CMK (cell line): ENCODE measurements around the gene GOLGA6A.
"Not testable (repeated sequence)": the region's sequence is repeated elsewhere in the genome, so short reads cannot be mapped to it uniquely, and the experiment has no call there.

Experiments
- DNase-seq: peaks from one replicate; pipeline ENCODE4 v3.0.0-alpha.2; 2010; ENCODE audit warnings: low read depth

The GOLGA6A gene

GRCh38 chr15:74053517-74053916, 28.8 kb downstream of the GOLGA6A start:
- DNase-seq, result no peak

GRCh38 chr15:74052271-74053260, 29.8 kb downstream of the GOLGA6A start:
- not testable (repeated sequence) for DNase-seq

GRCh38 chr15:74050556-74051234, 31.7 kb downstream of the GOLGA6A start:
- no peak for DNase-seq

DNA sequence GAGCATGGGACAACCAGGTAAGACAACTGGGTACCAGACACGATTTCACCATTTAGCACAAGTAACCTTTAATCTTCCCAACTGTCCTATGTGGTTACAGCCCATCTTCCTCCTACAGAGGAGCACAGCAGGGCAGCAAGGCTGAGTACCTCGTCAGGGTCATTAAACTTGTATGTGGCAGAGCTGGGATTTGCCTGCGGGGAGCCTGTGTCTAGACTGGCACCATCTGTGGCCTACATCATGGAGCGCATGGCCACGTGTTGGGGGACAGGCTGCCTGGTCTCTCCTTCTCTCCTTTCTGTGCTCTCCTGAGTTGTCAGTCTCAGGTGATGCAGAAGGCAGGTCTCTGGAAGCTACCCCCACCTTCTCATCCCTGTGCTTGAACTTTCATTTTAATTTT, 32.2 kb downstream of the GOLGA6A start:
- DNase-seq, result no peak

DNA sequence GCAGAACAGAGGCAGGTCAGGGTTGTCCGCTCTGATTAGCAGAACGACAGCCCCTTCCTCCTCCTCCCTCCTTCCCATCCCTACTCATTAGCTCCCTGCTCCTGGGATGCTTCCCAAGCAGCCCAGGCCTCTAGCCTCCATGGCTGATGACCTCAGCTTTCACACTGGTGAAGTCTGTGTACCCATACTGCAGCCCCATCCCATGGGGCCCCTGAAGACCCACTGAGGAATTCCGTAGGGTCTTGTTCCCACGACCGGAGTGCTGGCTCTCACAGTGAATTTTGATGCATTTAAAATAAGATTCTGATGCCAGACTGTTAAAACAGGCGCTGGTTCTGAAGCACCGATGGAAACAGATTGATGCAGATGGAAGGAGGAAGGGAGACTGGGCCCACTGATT, 36.1 kb downstream of the GOLGA6A start:
- no peak for DNase-seq

GRCh38 chr15:74045636-74046274, 36.6 kb downstream of the GOLGA6A start:
- DNase-seq, result no peak

DNA sequence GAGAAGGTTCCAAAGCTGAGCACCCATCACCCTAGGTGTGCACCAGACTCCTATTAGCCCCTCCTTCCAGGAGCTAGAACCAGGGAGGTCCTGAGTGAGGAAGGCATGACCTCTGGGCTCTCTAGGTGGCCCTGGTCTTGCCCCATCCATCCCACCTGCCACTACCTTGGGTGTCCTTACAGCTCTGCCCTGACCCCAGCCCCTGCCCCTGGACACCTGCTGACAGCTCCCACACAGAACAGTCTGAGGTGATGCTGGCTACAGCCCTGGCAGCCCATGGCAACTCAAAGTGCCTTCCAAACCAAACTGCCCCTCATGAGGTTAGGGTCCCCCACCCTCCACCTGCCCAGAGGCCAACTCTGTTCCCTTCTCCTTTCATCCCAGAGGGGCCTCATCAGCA, 37.2 kb downstream of the GOLGA6A start:
- DNase-seq, result no peak

DNA sequence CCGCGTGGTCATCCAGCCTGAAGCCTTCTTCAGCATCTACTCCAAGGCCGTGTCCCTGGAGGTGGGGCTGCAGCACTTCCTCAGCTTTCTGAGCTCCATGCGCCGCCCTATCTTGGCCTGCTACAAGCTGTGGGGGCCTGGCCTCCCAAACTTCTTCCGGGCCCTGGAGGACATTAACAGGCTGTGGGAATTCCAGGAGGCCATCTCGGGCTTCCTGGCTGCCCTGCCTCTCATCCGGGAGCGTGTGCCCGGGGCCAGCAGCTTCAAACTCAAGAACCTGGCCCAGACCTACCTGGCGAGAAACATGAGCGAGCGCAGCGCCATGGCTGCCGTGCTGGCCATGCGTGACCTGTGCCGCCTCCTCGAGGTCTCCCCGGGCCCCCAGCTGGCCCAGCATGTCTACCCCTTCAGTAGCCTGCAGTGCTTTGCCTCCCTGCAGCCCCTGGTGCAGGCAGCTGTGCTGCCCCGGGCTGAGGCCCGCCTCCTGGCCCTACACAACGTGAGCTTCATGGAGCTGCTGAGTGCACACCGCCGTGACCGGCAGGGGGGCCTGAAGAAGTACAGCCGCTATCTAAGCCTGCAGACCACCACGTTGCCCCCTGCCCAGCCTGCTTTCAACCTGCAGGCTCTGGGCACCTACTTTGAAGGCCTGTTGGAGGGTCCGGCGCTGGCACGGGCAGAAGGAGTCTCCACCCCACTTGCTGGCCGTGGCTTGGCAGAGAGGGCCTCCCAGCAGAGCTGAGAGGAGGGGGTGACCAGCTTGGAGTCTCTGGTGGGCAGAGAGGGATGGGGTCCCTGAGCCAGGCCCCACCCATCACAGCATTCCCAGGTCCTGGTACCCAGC, 37.9 kb downstream of the GOLGA6A start:
- DNase-seq, result no peak

DNA sequence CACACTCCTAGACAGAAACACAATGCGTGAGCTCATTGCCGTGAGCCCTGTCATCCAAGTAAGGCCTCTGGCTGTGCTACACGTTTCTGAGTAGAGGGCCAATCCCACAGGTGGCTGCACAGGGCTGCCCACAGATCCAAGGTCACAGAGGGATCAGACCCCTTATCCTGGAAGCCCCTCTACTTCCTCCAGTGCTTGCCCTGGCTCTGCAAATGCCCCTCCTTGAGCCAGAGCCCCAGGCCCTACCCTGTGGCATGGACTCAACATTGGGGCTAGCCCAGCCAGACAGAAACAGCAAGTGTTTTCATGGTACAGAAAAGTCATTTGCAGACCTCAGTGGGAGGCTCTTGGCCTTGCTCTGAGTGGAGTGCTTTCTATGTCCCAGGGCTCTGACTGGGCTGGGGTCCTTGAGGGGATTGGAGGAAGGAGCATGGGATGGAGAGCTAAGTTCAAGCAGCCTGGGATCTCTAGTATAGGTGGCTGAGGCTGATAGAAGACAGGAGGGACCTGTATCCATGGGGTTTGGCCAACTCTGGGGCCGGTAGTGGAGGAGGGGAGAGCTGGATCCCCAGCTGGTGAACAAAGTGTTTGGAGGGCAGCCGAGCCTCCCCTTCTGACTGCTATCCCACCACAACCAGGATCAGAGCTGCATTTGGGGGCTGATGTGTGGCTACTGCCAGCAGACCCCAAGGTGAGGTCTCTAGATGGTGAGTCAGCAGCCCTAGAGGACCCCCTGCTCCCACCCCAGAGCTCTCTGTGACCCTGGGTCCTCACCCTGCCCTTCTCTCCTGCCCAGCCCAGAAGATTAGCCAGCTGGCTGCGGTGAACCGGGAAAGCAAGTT, 38.7 kb downstream of the GOLGA6A start:
- no peak for DNase-seq

GRCh38 chr15:74042603-74043424, 39.5 kb downstream of the GOLGA6A start:
- DNase-seq, result no peak

DNA sequence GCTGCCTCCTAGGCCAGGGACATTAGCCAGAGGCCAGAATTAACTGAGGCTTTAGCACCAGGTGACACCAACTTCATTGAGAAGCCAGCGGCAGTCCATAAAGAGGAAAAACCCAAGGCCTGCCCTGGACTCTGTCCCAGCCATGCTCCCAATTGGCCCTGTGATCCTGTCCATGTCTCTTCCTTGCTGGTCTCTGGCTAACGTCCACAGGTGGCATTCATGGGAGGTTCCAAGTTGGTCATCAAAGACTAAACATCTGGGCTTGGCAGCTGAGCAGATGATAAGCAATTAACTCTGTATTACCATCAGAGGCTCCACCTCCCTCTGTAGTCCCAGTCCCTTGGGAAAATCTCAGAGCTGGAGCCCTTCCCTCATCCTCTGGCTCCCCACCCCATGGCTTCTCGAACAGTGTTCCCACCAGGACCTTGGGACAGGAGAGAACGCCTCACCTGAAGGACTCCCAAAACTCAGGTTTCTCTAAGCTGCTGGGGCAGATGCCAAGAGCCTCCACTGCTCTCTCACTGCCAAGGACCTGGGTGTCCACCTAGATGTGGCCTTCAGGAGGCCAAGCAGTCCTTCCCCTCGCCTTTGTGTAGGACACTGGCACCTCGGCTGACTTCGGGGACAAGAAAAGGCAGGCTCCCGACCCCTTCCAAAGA, 40.4 kb downstream of the GOLGA6A start:
- no peak for DNase-seq

DNA sequence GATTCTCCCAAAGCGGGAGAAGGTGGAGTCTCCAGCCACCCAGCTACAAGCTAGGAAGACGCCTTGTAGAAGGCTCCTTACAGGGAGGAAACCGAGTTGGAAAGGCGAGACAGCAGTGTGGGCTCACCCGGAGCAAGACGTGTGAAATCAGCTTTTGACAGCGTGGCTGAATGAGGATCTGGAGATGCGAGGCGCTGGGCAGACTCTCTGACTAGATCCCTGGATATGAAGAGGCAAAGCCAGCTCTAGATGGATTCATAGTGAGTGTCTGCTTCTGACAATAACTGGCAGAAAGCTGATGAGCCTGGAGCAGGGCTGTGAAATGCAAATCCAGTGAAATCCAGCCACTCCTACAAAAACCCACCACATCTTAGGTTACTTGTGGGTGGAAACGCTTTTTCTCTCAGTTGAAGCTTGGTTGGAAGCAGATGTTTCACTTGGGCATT, 41.0 kb downstream of the GOLGA6A start:
- DNase-seq, result no peak

DNA sequence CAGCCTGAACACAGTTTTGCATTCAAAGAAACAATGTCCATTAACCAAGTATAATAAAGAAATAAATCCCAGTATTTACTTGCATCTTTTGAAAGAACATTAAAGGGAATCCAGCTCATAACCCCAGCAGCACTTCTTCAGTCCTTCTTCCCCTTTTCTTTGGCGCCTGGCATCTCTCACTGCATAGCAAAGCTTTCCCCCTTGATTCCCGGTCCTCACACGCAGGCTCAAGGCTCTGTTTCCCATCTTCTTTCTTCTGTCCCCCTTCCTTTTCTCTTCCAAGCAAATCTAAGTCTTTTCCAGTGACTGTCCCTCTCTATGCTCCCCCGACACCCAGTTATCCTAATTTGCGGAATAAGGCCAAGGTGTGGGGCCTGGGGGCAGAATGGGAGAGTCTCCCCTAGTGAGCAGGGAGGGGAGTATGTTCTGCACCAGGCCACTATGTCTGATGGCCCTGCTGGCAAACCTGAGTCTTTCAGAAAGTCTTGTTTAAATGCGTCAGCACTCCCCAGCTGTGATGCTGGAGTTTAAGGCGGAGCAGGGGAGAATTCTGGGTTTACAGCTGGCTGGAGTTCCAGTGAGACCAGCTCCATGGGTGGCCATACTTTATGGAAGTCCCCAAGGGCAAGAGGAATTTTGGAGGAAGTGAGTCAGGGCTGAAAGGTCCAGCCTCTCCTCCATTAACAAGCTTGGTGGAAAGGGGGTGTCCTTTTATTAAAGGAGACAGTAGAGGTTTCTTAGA, 42.1 kb downstream of the GOLGA6A start:
- no peak for DNase-seq

GRCh38 chr15:74039656-74040010, 42.7 kb downstream of the GOLGA6A start:
- no peak for DNase-seq

DNA sequence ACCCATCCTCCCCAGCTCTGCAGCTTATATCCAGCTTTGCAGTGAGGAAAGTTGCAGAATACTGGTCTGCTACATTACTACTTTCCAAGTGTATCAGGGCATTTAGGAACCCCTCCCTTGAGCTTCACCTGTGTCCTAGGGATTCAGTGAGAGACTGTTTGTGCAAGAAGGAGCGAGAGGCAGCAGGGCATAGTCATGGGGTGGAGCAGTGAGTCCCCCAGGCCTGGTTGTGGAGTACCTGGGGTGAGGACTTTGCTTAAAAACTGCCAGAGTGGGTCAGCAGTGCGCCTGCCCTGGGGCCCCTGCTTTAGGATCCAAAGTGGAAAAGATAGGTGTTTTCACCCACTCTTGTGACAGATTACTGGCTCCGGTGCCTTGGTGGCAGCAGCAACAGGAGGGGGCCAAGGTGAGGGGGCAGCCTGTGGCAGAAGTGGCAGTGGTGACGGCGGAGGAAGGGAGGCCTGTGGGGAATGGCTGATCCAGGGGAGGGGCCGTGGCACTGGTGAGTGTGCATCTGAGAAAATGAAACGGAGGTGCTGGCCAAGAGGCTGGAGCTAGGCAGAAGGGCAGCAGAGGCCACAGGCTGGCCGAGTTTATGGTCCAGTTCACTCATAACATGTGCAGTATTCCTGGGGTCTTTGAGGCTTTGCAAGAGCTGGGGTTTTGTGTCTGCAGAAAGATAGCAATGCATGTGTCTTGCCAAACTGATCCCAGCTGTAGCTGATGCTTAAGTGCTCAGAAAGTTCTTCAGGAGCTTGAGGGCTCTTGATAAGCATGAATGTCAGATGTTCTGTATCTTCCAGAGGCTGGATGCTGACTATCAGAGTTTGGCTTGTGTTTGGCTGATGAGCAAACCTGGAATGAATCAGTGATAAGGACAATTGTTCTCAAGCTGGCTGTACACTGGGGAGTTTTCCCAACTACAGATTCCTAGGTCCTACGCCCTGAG, 43.4 kb downstream of the GOLGA6A start:
- no peak for DNase-seq

GRCh38 chr15:74037171-74038117, 44.9 kb downstream of the GOLGA6A start:
- no peak for DNase-seq
